Right lobe of liver (tissue), 4 donors: ENCODE results near the gene NAGPA.

Experiments used
- CTCF ChIP-seq, 4 donors: fragments of 200-600 bp in 3 of 4; fragments of 450-650 bp in 1 of 4; IDR thresholded peaks; one replicate each; pipeline versions ENCODE4 v1.5.1 to v1.8.0; 2016 to 2022; ENCODE audit warnings: antibody characterized with exemption in 4 of 4, mild to moderate bottlenecking in 2 of 4
- POLR2A ChIP-seq: fragments of 450-650 bp; IDR thresholded peaks from one replicate; pipeline ENCODE4 v1.6.1; 2017; ENCODE audit warnings: antibody characterized with exemption, mild to moderate bottlenecking
- donor health status: DM: no; HTN: no; CAD: no.
- donor health status: DM: no; HTN: no; CAD: no.
- donor health status: DM: no; HTN: yes; CAD: no.

GRCh38 chr16:5001986-5002385, 31.7 kb downstream of the NAGPA start:
- TF ChIP-seq CTCF (IDR thresholded peaks at IDR 0.05), result no peak
- TF ChIP-seq POLR2A, result no peak
